ENCODE data around the gene PCCA.
"Not testable (repeated sequence)": the region's sequence is repeated elsewhere in the genome, so short reads cannot be mapped to it uniquely, and the experiment has no call there.

Gene PCCA, protein sequence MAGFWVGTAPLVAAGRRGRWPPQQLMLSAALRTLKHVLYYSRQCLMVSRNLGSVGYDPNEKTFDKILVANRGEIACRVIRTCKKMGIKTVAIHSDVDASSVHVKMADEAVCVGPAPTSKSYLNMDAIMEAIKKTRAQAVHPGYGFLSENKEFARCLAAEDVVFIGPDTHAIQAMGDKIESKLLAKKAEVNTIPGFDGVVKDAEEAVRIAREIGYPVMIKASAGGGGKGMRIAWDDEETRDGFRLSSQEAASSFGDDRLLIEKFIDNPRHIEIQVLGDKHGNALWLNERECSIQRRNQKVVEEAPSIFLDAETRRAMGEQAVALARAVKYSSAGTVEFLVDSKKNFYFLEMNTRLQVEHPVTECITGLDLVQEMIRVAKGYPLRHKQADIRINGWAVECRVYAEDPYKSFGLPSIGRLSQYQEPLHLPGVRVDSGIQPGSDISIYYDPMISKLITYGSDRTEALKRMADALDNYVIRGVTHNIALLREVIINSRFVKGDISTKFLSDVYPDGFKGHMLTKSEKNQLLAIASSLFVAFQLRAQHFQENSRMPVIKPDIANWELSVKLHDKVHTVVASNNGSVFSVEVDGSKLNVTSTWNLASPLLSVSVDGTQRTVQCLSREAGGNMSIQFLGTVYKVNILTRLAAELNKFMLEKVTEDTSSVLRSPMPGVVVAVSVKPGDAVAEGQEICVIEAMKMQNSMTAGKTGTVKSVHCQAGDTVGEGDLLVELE

GRCh38 chr13:100088644-100089464 is at the start of gene PCCA:
TSS of gene PCCA (plus strand) at chr13:100089093. CDS start at chr13:100089121, 28 bp downstream.
- DNase-seq, result peak; percentile 98

- DNase-seq, result no peak
These were observed 49.2 kb upstream of the PCCA start for GRCh38 chr13:100039740-100040139.

GRCh38 chr13:100040196-100040595 is 48.7 kb upstream of the PCCA start:
- DNase-seq, result peak; percentile 65

DNA sequence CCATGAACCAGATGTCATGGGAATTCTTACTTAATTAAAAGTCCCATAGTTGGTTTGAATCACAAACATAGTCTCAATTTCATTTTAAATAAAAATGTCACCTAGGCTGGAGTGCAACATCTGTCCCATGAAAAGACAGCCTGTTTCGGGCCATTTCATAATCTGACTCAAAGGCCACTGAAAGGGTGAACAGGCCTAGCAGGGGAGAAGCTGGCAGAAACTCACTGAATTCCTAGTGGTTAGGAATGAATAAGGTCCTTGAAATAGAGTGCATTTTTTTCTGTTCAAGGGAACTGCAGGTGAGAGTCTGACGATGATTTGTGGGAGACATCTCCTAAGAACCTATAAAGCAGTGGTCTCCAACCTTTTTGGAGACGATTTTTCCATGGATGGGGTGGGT is 44.0 kb upstream of the PCCA start:
- DNase-seq, result no peak

GRCh38 chr13:100045355-100045754 is 43.5 kb upstream of the PCCA start:
- DNase-seq, result no peak

DNA sequence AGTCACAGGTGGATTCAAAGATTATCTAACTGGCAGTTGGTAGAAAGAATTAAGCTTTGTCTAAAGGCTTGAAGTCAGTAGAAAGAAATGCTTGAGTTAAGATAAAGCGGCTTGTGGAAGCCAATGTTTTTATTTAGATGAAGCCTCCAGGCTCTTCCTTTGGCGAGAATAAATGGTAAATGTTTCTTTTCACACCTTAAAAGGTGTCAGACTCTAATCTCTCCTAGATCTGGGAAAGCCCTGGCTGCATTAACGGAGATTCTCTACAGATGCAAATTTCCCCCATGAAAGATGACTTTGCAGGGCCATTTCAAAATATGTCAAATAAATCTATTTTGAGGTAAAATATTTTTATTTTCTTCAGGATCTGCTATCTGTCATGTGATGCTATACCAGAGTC is 37.8 kb upstream of the PCCA start:
- no peak for DNase-seq

DNA sequence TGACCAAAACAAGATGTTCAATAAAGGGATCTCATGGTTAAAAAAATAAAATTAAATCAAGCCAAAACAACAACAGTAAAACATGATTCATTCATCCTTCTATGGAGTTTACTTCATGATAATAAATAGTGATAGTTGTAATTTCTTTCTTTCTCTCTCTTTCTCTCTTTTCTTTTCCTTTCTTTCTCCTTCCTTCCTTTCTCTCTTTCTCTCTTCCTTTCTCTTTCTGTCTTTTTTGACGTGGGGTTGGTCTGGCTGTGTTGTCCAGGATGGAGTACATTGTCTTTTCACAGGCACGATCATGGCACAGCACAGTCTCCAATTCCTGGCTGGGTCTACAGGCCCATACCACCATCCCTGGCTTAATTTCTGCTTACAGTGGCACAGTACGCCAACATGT is 29.1 kb upstream of the PCCA start:
- no peak for DNase-seq

DNA sequence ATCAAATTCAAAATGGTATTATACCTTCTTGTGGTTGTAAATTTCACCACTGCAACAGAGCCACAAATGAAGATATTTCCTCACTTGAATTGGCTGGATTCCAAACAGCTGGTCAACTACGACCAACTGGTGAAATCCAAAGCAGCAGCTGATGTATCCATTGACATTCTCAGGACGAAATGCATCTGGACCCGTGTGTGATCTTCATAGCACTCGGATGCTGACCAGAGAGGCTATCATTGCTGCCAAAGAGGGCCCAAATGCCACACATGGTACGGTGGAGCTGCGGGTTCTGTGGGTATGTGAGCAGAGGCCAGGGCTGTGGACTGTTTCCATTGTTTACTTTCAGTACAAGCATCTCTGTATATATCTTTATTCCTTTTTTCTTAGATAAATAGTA is 25.6 kb upstream of the PCCA start:
- peak; percentile 65 for DNase-seq

- DNase-seq, result no peak
These were observed 25.0 kb upstream of the PCCA start for GRCh38 chr13:100063906-100064305.

DNA sequence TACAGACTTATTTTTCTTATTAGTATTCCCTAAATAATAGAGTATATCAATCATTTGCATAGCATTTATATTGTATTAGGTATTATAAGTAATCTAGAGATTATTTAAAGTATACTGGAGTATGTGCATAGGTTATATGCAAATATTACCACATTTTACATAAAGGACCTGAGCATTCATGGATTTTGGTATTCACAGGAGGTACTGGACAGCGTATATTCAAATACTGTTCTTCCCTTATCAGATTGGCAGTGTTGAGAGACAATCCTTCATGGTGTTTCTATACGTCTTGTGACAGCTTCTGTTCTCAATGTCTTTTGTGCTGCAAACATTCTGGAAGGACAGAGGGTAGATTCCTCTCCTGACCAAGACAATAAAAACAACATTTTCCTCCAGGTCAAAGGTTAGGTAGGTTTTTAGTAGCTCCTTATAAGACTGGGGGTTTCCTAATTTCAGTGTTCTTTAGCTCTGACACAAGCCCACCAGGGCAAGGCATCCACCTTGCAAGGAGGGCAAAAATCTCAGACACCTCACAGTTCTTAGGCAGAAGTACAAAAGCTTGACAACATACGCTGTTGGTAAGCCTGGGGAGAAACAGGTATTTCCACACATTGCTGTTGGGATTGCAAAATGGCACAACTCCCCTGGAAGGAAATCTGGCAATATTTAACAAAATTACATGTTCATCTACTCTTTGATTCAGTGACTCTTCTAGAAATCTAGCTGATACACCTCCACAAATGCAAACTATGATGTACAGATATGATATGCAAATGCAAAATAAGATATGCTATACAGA is 20.6 kb upstream of the PCCA start:
- no peak for DNase-seq

GRCh38 chr13:100069278-100069677 is 19.6 kb upstream of the PCCA start:
- no peak for DNase-seq

DNA sequence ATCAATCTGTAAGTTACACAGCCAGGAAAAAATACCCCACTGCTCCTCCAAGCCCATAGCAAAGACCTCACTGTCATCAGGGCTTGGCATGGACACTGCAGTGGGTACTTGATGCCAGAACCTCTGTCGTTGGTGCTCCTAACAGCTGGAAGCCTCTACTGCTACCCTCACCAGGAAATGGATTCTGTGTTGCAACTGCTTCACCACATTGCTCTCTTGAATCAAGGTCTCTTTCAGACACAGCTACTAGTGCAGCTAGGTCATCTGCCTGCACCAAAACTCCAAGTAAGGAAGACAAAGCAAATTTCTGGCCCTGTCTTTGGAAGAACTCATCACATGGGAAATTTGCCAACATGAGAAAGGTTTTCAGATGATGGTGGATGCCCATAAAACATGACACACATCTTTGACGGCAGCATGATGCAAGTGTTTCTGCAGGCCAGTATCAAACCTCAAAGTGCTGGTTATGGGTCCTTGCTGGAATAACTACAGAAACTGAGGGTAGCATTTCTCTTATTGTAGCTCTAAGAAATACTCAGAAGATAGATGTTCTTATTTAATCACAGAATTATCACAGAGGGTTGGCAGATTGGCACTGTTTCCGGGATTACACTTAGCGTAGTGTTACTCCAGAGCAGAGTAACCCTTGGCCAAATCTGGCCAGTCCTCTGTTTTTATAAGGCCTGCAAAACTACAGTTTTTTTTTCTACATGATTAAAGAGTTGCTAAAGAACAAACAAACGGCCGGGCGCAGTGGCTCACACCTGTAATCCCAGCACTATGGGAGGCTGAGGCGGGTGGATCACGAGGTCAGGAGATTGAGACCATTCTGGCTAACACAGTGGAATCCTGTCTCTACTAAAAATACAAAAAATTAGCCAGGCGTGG is 12.9 kb upstream of the PCCA start:
- no peak for DNase-seq

GRCh38 chr13:100079003-100079402 is 9.9 kb upstream of the PCCA start:
- DNase-seq, result peak; percentile 33

GRCh38 chr13:100083401-100083800 is 5.5 kb upstream of the PCCA start:
- DNase-seq, result not testable (repeated sequence)

GRCh38 chr13:100088273-100088643 is 635 bp upstream of the PCCA start:
- DNase-seq, result no peak

DNA sequence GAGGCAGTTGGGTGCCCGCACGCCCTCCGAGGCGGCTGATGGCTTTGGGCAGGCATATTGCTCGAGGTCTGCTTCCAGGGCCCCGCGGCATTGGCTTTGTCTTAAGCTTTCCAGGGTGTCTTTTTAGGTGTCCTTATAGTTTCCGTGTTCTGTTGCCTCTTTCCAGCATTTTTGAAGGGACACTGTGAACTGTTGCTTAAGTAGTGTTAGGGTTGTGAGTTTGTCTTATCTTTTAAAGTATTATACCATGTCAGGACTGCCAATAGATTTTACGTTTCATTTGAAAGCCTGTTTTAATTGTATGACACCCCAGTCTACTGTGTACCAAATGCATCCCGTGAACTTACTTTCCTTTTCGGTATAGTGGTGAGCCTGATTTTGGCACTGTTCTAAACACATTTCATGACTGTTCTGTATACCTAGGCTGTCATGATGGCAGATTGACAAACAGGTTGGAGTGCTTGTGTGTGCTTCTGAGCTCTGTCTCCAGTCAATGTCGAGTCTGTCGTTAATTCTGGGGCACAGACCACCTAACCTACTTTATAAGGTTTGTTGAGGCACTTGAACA is 656 bp downstream of the PCCA start:
- no peak for DNase-seq

DNA sequence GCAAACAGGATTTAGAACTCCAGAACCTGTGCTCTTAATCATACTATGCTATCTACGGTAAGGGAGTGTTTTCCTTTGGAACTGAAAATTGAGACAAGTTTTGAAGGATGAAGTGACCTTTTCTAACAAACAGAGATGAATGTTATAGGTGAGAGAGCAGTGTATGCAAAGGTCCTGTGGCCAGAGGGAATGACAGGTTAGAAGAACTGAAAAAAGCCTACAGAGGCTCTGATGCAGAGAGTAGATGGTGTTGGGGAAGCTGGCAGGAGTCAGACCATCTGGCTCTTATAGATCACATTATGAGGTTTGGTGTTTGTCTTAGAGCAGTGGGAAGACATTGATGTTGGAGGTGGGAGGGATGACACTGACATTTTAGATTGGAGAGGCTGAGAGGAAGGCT is 2.0 kb downstream of the PCCA start:
- DNase-seq, result no peak

GRCh38 chr13:100091391-100091790 is 2.5 kb downstream of the PCCA start:
- DNase-seq, result no peak

- DNase-seq, result not testable (repeated sequence)
These were observed 3.4 kb downstream of the PCCA start for GRCh38 chr13:100092273-100092672.

DNA sequence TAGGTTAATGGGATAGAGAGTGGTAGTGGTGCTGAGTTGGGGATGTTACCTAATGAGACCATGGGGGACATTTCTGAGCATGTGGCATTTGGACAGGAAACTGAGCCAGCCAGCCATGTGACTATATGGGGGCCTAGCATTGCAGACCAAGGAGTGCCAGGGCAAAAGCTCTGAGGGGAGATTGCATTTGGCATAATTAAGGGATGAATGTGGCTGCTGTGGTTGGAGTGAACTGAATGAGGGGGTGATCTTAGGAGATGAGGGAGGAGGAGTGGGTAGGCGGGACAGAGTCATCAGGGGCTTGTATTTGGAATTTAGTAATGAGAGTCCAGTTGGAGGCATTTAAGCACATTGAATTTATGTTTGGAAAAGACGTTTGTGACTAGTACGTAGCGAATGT is 6.6 kb downstream of the PCCA start:
- no peak for DNase-seq

DNA sequence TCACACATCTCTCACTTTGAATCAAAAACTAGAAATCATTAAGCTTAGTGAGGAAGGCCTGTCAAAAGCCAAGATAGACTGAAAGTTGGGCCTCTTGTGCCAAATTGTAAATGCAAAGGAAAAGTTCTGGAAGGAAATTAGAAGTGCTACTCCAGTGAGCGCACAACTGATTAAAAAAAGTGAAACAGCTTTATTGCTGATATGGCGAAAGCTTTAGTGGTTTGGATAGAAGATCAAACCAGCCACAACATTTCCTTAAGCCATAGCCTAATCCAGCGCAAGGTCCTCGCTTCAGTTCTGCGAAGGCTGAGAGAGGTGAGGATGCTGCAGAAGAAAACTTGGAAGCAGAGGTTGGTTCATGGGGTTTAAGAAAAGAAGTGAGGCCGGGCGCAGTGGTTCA is 7.6 kb downstream of the PCCA start:
- no peak for DNase-seq
